Neural cell (in vitro differentiated cells): ENCODE data around the gene PRLHR. TPM values are rescaled to one million over a fixed set of nuclear protein-coding genes. Genes with fewer than 3 reads are reported as not detected.

Source experiments
- H2AFZ ChIP-seq: fragments of 200-600, 300-800 bp; sonication (generic), shearing (Covaris generic); 2 replicates; pipeline ENCODE4 v1.6.0; 2014; ENCODE audit warnings: low read depth, mild to moderate bottlenecking, antibody characterized with exemption, low read length, moderate library complexity
- H3F3A ChIP-seq: fragments of 200-600 bp; shearing (Covaris generic); 2 replicates; pipeline ENCODE4 v1.6.1; 2016; ENCODE audit warnings: mild to moderate bottlenecking, moderate library complexity, mixed read lengths, antibody characterized with exemption, low read length; ENCODE audit not compliant: insufficient read depth, poor library complexity, severe bottlenecking
- H3K27ac ChIP-seq: fragments of 200-600, 300-800 bp; sonication (generic), shearing (Covaris generic); 2 replicates; pipeline ENCODE4 v1.5.1; 2014; ENCODE audit warnings: mild to moderate bottlenecking, low read length, moderate library complexity
- H3K27me3 ChIP-seq: fragments of 300-800, 200-600 bp; sonication (generic), shearing (Covaris generic); 2 replicates; pipeline ENCODE4 v1.6.0; 2014; ENCODE audit warnings: mild to moderate bottlenecking, low read depth, low read length, moderate library complexity; ENCODE audit not compliant: insufficient read depth
- H3K36me3 ChIP-seq: fragments of 300-800, 200-600 bp; sonication (generic), shearing (Covaris generic); 2 replicates; pipeline ENCODE4 v1.5.1; 2014; ENCODE audit warnings: mild to moderate bottlenecking, antibody characterized with exemption, low read length, moderate library complexity; ENCODE audit not compliant: insufficient read depth
- H3K4me2 ChIP-seq: fragments of 300-800, 200-600 bp; sonication (generic), shearing (Covaris generic); 2 replicates; pipeline ENCODE4 v1.6.0; 2014; ENCODE audit warnings: mild to moderate bottlenecking, low read length
- H3K4me3 ChIP-seq: fragments of 300-800, 200-600 bp; sonication (generic), shearing (Covaris generic); 2 replicates; pipeline ENCODE4 v1.5.1; 2014; ENCODE audit warnings: mild to moderate bottlenecking, low read length, moderate library complexity
- H3K79me2 ChIP-seq: fragments of 200-600 bp; shearing (Covaris generic); replicated peaks from 2 replicates; pipeline ENCODE4 v1.6.0; 2014; ENCODE audit warnings: mild to moderate bottlenecking, low read length, moderate library complexity; ENCODE audit not compliant: insufficient read depth
- H3K9ac ChIP-seq: fragments of 300-800, 200-600 bp; sonication (generic), shearing (Covaris generic); 2 replicates; pipeline ENCODE4 v1.6.1; 2016; ENCODE audit warnings: mild to moderate bottlenecking, low read length, mixed read lengths
- H3K9me2 ChIP-seq: fragments of 200-600 bp; shearing (Covaris generic); 2 replicates; pipeline ENCODE4 v1.6.1; 2016; ENCODE audit warnings: mild to moderate bottlenecking, low read length, mixed read lengths; ENCODE audit not compliant: insufficient read depth
- H3K9me3 ChIP-seq: fragments of 200-600, 300-800 bp; sonication (generic), shearing (Covaris generic); 2 replicates; pipeline ENCODE4 v1.6.1; 2016; ENCODE audit warnings: mild to moderate bottlenecking, mixed run types, low read length, moderate library complexity, mixed read lengths
- H4K20me1 ChIP-seq: fragments of 200-600 bp; shearing (Covaris generic); 2 replicates; pipeline ENCODE4 v1.6.1; 2016; ENCODE audit warnings: mild to moderate bottlenecking, mixed run types; ENCODE audit not compliant: insufficient read depth
- EP300 ChIP-seq: fragments of 450-650 bp; conservative IDR thresholded peaks from 2 replicates; pipeline ENCODE4 v1.6.1; 2014; ENCODE audit warnings: antibody characterized with exemption, mild to moderate bottlenecking, moderate library complexity; ENCODE audit not compliant: poor library complexity, severe bottlenecking
- EZH2 ChIP-seq: fragments of 200-600, 300-800 bp; shearing (Covaris generic), sonication (generic); IDR thresholded peaks from 2 replicates; pipeline ENCODE4 v1.6.1; 2014; ENCODE audit warnings: antibody characterized with exemption, low read length, borderline replicate concordance, mild to moderate bottlenecking; ENCODE audit not compliant: insufficient read depth, poor library complexity, severe bottlenecking
- MXI1 ChIP-seq: fragments of 450-650 bp; conservative IDR thresholded peaks from 2 replicates; pipeline ENCODE4 v1.6.1; 2014; ENCODE audit warnings: antibody characterized with exemption, mild to moderate bottlenecking; ENCODE audit not compliant: poor library complexity, severe bottlenecking
- POLR2AphosphoS5 ChIP-seq: IDR thresholded peaks from 2 replicates; pipeline ENCODE4 v1.6.1; 2012
- RAD21 ChIP-seq: fragments of 450-650 bp; conservative IDR thresholded peaks from 2 replicates; pipeline ENCODE4 v1.6.1; 2014; ENCODE audit warnings: antibody characterized with exemption, mild to moderate bottlenecking, moderate library complexity
- SMC3 ChIP-seq: fragments of 450-650 bp; conservative IDR thresholded peaks from 2 replicates; pipeline ENCODE4 v1.6.1; 2014; ENCODE audit warnings: antibody characterized with exemption, mild to moderate bottlenecking, moderate library complexity; ENCODE audit not compliant: poor library complexity
- TAF1 ChIP-seq: IDR thresholded peaks from 2 replicates; pipeline ENCODE4 v1.6.1; 2012; ENCODE audit warnings: low read depth
- polyA plus RNA-seq: library from polyadenylated mRNA; depleted of rRNA; stranded (reverse); fragments of >200 nt; gene quantifications from 2 replicates; pipeline ENCODE4 v1.2.3, GENCODE V29; 2014
- TF ChIP-seq, protein P1 (sequence below): IDR thresholded peaks from 2 replicates; pipeline ENCODE4 v1.6.1; 2012; ENCODE audit warnings: borderline replicate concordance
- TF ChIP-seq, protein P2 (sequence below): fragments of 450-650 bp; IDR thresholded peaks from 2 replicates; pipeline ENCODE4 v1.5.1; 2014; ENCODE audit warnings: antibody characterized with exemption, mild to moderate bottlenecking, moderate library complexity; ENCODE audit not compliant: poor library complexity, severe bottlenecking

PRLHR gene
- polyA plus RNA-seq, 1 donor from 2014 or later: 0.20 TPM

- H2AFZ ChIP-seq: no peak overlapping the region
- H3K27ac ChIP-seq: no peak overlapping the region
- H3K9ac ChIP-seq: no peak overlapping the region
- no peak overlapping the region for H3K4me3 ChIP-seq
- no peaks in the 10 kb centered on the region for H3K36me3 ChIP-seq
- no peaks in the 10 kb centered on the region for H4K20me1 ChIP-seq
- TF ChIP-seq, protein P1, sequence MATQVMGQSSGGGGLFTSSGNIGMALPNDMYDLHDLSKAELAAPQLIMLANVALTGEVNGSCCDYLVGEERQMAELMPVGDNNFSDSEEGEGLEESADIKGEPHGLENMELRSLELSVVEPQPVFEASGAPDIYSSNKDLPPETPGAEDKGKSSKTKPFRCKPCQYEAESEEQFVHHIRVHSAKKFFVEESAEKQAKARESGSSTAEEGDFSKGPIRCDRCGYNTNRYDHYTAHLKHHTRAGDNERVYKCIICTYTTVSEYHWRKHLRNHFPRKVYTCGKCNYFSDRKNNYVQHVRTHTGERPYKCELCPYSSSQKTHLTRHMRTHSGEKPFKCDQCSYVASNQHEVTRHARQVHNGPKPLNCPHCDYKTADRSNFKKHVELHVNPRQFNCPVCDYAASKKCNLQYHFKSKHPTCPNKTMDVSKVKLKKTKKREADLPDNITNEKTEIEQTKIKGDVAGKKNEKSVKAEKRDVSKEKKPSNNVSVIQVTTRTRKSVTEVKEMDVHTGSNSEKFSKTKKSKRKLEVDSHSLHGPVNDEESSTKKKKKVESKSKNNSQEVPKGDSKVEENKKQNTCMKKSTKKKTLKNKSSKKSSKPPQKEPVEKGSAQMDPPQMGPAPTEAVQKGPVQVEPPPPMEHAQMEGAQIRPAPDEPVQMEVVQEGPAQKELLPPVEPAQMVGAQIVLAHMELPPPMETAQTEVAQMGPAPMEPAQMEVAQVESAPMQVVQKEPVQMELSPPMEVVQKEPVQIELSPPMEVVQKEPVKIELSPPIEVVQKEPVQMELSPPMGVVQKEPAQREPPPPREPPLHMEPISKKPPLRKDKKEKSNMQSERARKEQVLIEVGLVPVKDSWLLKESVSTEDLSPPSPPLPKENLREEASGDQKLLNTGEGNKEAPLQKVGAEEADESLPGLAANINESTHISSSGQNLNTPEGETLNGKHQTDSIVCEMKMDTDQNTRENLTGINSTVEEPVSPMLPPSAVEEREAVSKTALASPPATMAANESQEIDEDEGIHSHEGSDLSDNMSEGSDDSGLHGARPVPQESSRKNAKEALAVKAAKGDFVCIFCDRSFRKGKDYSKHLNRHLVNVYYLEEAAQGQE: no peak
- TF ChIP-seq, protein P2, sequence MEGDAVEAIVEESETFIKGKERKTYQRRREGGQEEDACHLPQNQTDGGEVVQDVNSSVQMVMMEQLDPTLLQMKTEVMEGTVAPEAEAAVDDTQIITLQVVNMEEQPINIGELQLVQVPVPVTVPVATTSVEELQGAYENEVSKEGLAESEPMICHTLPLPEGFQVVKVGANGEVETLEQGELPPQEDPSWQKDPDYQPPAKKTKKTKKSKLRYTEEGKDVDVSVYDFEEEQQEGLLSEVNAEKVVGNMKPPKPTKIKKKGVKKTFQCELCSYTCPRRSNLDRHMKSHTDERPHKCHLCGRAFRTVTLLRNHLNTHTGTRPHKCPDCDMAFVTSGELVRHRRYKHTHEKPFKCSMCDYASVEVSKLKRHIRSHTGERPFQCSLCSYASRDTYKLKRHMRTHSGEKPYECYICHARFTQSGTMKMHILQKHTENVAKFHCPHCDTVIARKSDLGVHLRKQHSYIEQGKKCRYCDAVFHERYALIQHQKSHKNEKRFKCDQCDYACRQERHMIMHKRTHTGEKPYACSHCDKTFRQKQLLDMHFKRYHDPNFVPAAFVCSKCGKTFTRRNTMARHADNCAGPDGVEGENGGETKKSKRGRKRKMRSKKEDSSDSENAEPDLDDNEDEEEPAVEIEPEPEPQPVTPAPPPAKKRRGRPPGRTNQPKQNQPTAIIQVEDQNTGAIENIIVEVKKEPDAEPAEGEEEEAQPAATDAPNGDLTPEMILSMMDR: no peak
- TF ChIP-seq POLR2AphosphoS5 (no peak), RAD21 (no peak), MXI1 (no peak), SMC3 (no peak), TAF1 (no peak), EZH2 (no peak), EP300 (no peak)
- no peaks in the 10 kb centered on the region for H3K27me3 ChIP-seq
- no peaks in the 10 kb centered on the region for H3K9me2 ChIP-seq
- H3F3A ChIP-seq: no peaks in the 10 kb centered on the region
- no peaks in the 10 kb centered on the region for H3K9me3 ChIP-seq
- no peaks in the 10 kb centered on the region for H3K79me2 ChIP-seq
- no peak overlapping the region for H3K4me2 ChIP-seq
Observed at GRCh38 chr10:118571123-118571522, 24.3 kb downstream of the PRLHR start.

GRCh38 chr10:118570591-118570990 lies 24.9 kb downstream of the PRLHR start:
- no peak overlapping the region for H3K27ac ChIP-seq
- no peak overlapping the region for H3K4me2 ChIP-seq
- H3K9ac ChIP-seq: no peak overlapping the region
- no peaks in the 10 kb centered on the region for H3K79me2 ChIP-seq
- no peaks in the 10 kb centered on the region for H4K20me1 ChIP-seq
- H3K4me3 ChIP-seq: no peak overlapping the region
- H3K9me2 ChIP-seq: no peaks in the 10 kb centered on the region
- H3K27me3 ChIP-seq: no peaks in the 10 kb centered on the region
- H3K9me3 ChIP-seq: no peaks in the 10 kb centered on the region
- no peaks in the 10 kb centered on the region for H3K36me3 ChIP-seq
- no peak overlapping the region for H2AFZ ChIP-seq
- TF ChIP-seq, protein P1: no peak
- no peak for TF ChIP-seq MXI1
- TF ChIP-seq POLR2AphosphoS5: no peak
- TF ChIP-seq EP300: no peak
- H3F3A ChIP-seq: no peaks in the 10 kb centered on the region
